C1 segment of cervical spinal cord (tissue), 14 donors: ENCODE data around the gene ZNF135.
A peak's percentile ranks its signal among the peaks of the same experiment; 100 is the strongest.

ENCODE experiments used
- DNase-seq, 14 donors: peaks; one replicate each; lab custom pipeline; 2025; lab: John Stamatoyannopoulos, UW

The ZNF135 gene

DNA sequence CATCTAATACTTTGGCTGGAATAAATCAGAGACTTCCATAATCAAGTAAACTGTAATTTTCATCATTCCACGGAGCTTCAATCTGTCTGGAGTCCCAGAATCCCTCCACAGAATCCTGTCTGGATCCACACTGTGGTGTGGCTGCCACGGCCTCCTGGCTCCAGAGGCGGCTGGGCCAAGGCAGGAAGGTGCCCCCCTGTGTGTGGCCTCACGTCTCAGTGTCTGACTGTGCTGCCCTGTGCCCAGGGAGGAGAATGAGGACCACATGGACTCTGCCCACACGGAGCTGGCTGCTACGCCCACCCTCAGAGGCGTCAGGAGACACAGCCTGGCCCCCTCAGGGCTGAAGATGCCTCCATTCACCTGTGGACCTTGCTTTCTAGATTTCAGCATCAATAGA lies 12.2 kb upstream of the ZNF135 start:
- DNase-seq: no peak

DNA sequence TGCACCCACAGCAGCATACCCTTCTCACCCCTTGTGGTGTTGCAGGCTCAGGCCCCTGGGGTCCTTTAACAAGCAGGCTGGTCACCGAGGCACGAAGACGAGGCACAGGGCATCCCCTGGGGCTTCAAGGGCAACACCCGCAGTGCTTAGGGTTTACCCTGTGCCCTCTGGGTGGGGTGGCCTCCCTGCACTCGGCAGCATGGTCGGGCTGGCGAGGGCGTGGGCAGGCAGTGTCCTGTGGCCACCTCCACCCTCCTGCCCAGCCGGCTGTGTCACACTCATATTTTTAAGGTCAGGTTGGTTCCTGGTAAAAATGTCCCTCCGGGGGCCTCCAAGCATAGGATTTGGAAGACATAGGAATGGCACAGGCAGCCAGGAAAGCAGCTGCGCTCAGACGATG lies 11.4 kb upstream of the ZNF135 start:
- DNase-seq: no peak

DNA sequence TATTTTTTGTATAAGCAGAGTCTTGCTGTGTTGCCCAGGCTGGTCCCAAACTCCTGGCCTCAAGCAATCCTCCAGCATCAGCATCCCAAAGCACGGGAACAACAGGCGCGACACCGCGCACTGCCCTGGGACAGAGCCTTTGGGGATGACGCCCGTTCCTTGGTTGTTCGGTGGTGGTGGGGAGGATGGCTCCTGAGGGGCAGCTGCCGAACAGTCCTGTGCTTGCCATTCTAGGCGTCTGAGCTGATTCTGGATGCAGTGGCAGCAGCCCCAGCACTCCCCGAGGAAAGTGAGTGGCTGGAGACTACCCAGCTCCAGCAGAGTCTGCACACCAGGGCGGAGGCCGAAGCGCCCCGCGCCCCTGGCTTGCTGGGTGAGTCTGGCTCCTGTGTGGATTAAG lies 6.8 kb upstream of the ZNF135 start:
- DNase-seq: no peak

DNA sequence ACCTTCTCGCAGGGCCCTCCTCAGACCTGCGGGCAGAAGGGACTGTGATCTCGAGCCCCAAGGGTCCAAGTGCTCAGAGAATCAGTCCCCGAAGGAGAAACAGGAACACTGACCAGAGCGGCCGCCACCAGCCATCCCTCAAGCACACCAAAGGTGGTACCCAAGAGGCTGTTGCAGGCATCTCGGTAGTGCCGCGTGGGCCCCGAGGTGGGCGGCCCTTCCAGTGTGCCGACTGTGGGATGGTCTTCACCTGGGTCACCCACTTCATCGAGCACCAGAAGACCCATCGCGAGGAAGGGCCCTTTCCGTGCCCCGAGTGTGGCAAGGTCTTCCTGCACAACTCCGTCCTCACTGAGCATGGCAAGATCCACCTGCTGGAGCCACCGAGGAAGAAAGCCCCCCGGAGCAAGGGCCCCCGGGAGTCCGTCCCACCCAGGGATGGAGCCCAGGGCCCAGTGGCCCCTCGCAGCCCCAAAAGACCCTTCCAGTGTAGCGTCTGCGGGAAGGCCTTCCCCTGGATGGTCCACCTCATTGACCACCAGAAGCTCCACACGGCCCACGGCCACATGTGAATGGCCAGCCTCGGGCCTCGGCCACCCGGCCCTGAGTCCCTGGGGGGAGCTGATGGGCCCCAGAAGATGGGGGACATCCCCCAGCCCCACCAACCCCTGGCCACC lies 5.5 kb upstream of the ZNF135 start:
- DNase-seq: no peak

DNA sequence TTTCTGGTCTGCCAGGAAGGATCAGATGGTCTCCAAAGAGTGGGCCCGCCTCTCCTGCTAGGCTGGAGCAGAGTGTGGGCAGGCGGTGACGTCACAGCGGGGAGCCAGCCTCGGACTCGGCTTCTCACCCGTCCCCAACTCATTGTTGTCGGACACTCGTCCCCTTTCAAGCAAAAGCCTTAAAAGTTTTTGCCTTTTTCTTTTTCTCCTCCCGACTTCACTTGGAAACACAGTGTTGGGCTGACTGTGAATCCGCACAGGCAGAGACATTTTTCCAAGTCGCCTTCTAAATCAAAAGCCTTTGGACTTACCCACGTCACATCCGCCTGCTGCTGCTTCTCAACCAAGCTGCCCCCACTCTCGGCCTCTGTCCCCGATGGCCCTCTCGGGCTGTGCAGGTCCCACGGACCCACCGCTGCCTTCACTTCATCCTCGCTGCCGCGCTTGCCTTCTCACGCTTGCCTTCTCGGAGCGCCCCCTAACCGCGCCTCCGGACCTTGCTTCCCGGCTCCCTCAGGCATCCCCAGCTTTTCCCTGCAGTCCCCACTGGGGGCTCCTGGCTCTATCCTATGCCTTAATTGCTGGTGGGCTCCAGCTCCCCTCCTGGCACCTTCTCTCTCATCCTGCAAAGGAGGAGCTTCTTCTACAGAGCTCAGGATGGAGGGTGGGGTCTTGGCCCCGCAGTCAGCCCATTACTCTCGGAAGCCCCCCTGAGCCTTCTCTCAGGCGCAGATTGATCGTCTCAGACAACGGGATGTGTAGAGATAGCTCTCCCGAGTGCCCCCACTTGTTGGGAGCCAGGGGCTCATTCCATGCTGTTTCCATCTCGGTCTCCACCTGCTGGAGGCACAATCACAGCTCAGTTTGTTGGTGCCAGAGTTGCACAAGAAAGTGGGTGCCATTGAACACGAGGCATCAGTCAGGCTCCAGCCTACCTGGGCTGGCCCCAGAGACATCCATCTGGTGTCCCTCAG lies 3.9 kb upstream of the ZNF135 start:
- peak in 11 of 14 donors; percentile 22 to 79 (median 55) for DNase-seq

DNA sequence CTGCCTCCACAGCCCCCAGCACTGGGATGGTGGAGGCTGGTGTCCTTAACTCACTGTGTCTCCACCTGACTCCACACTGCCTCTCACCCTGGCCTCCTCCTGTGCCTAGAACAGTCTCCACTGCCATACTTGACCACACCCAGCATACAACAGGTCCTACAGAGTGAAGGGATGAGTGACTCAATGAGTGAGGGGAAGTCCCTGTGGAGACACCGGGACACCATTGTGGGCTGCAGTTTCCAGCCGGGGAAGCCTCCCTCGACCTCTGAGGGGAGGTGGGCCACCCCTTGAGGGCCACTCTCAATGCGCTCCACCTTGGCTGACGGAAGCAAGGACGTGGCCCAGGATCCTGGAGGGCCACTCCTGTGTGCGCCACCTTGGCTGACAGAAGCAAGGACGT lies 2.8 kb upstream of the ZNF135 start:
- no peak for DNase-seq

DNA sequence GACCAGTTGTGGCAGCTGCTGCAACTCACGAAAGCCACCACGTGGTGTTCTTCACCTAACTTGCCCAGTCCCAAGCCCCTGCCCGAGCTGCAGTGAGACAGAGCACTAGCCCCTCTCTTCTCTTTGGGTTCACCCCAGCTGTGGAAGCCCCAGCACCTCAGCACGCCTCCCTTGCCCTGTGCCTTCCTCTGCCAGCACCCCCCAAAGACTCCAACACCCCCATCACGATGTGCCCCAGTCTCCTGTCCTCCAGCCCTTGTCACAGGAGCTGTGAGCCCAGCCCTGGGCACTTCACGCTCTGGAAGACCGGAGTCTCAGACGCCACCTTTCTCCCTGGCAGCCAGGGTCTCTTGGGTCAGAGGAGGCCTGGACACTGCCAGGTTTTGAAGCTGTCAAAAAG lies 2.2 kb upstream of the ZNF135 start:
- no peak for DNase-seq

DNA sequence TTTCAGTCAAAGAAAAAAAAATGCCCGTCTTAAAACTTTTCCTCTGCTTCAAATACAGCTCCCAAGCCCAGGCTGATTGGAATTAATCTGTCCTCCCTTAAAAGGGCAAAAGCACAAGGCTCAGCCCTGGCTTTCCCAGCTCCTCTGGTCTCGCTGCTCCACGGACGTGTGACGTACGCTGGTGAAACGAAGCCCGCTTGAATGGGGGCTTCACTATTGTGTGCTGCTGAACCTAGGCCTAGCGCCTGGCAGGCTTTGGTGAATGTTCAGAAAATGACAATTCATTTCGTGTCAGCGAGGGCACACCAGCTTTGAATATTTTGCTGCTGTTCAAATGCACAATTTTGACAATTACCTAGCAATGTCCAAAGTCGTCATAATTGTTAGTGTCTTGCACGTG lies 615 bp upstream of the ZNF135 start:
- peak in 2 of 14 donors; percentile 20 to 32 for DNase-seq

DNA sequence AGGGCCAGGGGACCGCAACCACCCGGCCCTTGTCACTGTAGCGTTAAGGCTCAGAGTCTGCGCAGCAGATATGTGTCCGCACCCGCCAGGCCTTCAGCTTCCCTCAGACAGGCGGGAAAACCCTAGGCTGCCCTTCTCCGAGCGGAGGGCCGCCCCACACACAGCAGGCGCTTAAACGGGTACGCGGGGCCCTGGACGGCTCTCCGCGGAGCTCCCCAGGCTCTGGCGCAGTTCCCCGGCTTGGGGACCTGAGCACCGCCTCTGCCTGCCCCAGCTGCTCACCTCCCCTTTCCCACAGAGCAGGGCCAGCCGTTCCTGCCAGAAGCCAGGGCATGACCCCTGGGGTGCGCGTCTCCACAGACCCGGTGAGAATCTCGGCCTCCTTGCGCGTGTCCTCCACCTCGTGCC lies 593 bp downstream of the ZNF135 start:
- DNase-seq: peak in 3 of 14 donors; percentile 37 to 67 (median 62)

DNA sequence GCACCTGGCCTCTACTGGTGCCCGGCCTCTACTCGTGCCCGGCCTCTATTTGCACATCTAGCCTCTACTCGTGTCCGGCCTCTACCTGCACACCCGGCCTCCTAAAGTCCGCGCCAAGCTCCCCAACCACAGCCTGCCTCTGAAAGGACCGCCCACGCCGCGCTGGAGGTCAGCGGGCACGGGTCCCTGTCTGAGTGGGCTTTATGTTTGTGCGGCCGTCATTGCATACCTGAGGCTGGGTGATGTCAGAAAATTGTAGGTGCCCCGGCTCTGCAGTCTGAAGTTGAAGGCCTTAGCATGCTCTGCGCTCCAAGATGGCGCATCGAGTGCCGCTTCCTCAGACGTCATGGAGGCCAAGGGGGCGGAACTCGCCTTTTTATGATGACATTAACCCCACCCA lies 1.1 kb downstream of the ZNF135 start:
- DNase-seq: no peak

DNA sequence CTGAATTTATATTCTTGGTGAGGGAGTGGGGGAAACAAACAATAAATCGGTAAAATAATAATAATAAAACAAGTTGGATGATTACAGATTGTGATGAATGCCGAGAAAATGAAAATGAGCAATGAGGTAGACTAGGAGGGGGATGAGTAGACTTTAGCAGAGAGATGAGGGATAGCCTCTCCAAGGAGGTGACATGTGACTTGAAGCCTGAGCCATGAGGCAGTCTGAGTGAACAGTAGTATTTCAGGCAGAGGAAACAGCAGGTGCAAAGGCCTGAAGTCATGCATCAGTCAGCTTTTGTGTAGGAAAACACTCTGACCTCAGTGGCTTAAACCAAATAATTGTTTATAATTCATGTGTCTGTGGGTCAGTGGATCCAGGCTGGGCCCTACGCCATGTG lies 4.6 kb downstream of the ZNF135 start:
- no peak for DNase-seq

DNA sequence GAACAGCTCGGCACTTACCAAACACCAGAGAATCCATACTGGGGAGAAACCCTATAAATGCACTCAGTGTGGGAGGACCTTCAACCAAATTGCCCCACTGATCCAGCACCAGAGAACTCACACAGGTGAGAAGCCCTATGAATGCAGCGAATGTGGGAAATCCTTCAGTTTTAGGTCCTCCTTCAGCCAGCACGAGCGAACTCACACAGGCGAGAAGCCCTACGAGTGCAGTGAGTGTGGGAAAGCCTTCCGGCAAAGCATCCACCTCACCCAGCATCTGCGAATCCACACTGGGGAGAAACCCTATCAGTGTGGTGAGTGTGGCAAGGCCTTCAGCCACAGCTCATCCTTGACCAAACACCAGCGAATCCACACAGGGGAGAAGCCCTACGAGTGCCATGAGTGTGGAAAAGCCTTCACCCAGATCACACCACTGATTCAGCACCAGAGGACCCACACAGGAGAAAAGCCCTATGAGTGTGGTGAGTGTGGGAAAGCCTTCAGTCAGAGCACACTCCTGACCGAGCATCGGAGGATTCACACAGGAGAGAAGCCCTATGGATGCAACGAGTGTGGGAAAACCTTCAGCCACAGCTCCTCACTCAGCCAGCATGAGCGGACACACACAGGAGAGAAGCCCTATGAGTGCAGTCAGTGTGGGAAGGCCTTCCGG lies 8.3 kb downstream of the ZNF135 start:
- DNase-seq: no peak

DNA sequence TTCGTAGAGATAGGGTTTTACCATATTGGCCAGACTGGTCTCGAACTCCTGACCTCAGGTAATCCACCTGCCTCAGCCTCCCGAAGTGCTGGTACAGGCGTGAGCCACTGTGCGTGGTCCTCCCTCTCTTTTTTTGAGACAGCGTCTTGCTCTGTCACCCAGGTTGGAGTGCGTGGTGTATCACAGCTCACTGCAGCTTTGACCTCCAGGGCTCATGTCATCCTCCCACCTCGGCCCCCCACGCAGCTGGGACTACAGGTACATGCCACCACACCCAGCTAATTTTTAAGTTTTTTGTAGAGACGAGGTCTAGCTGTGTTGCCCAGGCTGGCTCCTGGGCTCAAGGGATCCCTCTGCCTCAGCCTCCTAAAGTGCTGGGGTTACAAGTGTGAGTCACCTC lies 20.7 kb downstream of the ZNF135 start:
- no peak for DNase-seq

DNA sequence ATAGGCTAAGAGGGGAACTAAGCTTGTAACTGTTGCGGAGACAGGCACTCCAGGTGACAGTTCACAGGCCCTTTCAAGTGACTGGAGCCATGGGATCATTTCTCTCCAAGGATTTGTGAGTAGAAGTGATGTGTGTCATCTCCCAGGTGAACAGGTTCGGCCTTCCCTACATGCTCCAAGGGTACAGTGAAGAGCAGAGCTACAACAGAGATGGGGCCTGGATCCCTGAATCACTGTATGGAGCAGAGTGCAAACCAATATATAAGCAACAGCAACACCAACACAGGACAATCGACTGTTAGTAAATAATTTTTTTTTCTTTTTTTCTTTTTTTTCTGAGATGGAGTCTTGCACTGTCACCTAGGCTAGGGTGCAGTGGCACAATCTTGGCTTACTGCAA lies 23.9 kb downstream of the ZNF135 start:
- DNase-seq: no peak

DNA sequence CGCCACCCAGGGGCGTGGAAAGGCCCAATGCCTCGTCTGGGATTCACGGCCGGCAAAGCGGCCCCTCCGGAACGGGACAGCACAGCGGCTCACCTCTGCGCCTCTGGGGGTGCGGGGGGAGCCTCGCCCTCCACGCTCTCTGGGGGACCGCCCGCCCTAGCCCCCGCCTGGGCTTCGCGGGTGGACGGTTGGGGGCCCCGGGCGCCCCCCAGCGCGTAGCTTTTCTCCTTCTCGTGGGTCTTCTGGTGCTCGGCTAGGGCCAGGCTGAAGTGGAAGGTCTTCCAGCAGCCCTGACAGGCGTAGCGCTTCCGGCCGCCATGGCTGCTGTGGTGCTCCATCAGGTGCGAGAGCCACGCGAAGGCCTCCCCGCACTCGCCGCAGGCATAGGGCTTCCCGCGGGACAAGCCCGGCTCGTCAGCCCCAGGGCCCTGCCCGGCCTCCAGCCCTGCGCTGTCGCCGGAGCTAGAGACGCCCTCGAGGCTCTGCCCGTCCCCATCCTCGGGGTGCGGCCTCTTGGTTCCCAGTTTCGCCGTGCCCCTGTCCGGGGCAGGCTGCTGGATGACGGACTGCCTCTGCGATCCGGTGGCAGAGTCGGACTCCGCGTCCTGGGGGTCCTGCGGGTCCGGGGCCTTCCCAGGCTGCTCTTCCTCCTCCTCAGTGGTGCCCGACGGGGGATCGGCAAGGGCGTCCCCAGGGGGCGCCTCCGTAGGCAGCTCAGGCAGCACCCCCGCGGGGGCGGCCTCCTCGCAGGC lies 25.7 kb downstream of the ZNF135 start:
- no peak for DNase-seq

DNA sequence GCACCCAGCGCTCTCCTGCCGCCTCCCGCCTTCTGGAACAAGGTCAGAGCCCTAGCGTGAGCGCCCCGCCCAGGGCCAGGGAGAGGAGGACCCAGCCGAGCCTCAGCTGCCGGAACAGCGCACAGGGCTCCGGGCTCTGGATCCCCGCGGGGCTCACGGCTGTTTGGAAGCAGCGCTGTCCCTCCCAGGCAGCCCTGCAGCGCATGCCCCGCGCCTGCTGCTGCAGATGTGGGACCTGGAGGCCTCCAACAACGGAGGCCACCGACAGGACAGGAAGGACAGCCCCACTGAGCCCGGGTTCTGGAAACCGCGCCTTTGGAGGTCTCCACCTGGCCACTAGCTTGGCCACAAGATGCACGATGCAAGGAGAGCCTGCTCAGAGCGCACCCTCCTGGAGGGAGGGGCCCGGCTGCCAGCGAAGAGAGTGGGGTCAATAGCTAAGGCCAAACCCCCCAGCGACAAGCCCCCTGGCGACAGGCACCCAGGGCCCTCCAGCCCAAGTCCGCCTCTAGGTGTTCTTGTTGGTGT lies 26.3 kb downstream of the ZNF135 start:
- no peak for DNase-seq

DNA sequence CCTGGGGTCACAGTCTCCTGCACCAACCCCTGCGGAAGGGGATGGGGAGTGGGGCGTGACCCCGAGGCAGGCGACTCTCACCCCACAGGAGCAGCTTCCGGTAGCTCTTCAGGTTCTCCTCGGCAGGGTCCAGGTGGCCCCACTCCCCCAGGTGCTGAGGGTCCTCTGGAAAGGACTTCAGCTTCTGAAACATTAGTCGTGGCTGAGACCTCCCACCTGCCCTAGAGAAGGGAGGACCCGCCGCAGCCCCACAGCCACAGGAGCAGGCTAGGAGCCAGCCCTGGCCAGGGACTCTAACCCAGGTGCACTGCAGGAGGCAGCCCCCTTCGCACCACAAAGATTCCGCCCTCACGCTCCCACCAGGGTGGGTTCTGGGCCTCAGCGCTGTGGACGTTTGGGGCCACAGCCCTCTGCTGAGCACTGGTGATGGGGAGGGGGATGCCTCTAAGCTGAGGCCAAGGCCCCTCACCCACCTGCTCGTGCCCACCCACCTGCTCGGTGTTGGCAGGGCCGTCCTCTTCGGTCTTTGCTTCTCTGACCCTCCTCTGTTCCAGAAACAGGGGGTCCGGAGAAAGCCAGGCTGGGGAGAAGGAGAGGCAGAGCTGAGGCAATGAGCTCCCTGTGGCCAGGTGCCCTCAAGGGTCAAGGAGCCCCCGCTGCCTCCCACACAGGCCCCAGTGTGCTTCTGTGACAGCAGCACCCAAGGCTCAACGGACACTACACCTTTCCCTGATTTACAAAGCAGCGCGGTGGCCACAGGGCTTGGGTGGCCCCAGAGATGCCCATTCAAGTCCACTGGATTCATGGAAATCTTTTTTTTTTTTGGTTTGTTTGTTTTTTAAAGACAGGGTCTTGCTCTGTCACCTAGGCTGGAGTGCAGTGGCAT lies 28.0 kb downstream of the ZNF135 start:
- DNase-seq: no peak

DNA sequence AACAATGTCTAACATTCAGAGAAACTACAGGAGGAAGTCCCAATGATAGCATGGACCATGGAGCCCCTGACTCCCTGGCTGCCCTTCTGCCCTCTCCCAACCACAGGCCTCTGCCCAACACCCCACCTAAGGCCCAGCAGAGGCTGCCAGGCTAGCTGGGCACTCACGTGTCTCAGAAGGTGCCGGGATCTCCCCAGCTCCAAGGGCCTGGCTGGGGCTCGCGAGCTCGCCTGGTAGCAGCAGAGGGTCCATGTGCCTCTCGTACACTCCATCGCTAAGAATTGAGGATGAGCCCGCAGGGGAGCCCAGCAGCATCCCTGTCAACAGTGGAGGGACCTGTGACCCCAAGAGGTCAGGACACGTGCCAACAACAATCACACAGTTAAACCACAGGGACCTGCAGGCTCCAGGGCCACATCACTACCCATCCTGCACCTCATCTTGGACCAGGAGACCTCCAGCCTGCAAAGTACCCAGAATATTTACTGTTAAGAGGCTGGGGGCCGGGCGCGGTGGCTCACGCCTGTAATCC lies 29.5 kb downstream of the ZNF135 start:
- no peak for DNase-seq

DNA sequence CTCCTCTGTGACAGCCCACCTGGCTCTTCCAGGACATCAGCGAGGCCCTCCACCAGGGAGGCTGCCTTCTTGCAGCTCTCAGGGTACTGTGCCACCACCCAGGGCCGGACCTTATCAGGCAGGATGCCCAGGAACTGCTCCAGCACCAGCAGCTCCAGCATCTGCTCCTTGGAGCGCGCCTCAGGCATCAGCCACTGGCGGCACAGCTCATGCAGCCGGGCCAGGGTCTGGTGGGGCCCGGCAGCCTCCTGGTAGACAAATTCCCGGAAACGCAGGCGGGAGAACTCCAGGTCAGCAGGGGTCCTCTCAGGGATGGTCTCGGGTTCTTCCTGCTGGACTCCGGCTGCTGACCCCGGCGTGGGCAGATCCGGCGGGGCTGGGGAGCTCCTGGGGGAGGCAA lies 30.8 kb downstream of the ZNF135 start:
- DNase-seq: peak in 1 of 14 donors; percentile 26
